HG03175 (cell line): ENCODE data around the gene ITSN2.
"Not testable (repeated sequence)": the region's sequence is repeated elsewhere in the genome, so short reads cannot be mapped to it uniquely, and the experiment has no call there.

Experiments
- ATAC-seq: cut with Tn5 transposase; IDR thresholded peaks from one replicate; pipeline ENCODE4 v1.9.1; 2021; ENCODE audit warnings: mild to moderate bottlenecking, moderate library complexity; ENCODE audit not compliant: unreplicated experiment

Gene ITSN2

GRCh38 chr2:24222946-24223345 is 137.4 kb downstream of the ITSN2 start:
- ATAC-seq = no peak

DNA sequence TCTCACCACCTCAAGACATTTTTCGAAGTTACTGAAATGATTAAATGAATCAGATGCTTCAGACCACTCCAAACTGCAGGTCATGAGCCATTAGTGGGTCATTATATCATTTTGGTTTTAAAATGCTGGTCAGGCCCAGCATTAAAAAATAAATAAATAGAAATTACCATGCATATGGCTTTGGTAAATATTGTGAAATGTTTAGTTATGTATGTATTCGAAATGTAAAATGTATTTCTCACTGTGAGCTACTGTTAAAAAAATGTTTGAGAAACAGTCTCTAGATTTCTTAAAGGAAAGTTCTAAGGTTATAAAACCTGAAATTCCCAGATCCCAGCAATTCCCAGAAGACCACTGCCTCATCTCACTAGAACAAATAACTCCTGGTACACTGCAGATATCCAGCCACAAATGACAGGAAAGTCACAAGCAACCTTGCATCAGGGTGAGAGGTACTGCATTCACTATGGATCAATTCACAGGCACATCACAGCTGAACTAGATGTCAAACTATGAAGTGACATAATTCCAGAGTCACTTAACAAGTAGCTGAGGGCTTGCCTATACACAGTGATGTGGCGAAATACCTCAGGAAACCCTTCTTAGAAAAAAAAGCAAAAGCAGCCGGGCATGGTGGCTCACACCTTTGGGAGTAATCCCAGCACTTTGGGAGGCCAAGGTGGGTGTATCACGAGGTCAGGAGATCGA is 138.8 kb downstream of the ITSN2 start:
- ATAC-seq = no peak

DNA sequence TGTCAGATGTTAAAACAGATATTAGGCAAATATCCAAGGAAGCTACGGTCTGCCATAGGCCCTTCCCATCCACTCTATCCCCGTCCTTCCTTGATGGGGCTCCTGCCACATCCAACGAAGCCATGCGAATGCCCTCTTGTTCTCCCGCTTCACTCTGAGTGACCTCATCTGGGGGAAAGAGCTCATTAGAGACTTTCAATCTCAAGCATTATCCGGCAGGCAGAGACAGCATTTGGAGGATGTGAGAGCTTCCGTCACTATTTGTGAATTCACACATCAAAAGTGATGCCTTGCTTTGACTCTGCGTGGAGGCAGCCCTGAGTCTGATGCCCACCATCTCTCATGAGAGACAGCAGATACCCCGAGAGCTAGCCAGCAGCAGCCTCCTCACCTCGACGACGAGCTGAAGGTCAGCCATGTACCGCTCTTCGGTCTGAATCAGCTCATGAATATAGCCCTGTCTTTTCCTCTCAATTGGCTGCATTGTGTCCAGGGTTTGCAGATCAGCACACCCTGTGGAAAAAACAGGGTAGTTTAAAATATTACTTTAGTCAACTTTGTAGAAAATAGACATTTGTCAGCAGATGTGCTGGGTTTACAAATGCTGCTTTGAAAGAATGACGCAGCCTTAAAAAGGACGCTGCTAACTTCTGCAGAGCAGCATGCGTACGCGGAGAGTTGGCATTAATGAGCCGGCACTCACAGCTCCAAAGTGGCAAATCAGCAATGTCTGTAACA is 139.6 kb downstream of the ITSN2 start:
- no peak for ATAC-seq

DNA sequence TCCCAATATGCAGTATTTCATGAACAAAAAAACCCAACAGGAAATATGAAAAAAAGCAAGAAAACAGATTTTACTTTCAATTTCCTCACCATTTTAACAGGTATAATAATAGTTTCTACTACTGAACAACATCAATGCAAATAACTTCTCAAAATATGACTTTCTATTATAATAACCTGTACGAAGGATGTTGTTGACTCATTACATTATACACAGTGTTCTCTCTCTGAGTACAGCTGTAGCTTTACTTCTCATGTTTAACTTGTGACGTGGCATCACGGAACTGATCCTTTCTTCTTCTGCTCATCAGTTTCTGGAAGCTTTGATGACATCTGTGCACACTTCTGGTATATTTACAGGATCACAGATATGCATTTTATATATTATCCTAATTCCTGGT is 145.5 kb downstream of the ITSN2 start:
- ATAC-seq = peak; percentile 97

- ATAC-seq = no peak
Observed at GRCh38 chr2:24211408-24211807, 148.9 kb downstream of the ITSN2 start.

DNA sequence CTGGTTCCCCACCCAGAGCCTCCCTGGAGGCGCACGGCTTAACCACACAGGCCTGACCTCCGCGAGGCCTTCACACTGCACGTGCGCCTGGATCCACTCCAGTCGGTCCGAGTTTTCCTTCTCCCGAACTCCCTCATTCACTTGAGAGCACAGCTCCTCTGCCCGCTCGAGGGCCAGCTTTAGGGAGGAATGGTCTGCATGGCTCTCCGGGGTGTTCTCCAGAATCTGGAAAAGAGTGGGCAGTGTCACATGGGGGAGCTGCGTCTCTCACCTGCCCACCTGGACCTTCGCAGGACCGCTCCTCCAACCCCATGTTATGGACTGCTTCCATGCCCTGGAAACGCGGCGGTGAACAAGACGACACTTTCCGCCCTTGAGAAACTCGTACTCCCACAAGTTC is 149.6 kb downstream of the ITSN2 start:
- ATAC-seq = no peak

DNA sequence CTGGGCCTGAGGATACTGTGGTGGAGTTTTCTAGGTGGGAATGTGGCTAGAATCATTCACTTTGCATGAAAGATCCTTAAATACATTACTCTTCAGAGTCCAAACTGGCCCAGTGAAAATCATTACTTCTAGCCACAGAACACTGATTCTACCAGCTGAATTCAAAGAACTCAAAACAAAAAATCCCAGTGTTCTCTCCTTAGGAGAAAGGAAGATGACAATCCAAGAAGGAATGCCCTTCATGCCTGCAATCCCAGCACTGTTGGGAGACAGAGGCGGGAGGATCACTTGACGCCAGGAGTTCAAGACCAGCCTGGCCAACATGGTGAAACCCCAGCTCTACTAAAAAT is 150.3 kb downstream of the ITSN2 start:
- ATAC-seq = no peak

- no peak for ATAC-seq
Observed at GRCh38 chr2:24209389-24210105, 150.8 kb downstream of the ITSN2 start.

GRCh38 chr2:24208490-24208889 is 151.8 kb downstream of the ITSN2 start:
- ATAC-seq = no peak

DNA sequence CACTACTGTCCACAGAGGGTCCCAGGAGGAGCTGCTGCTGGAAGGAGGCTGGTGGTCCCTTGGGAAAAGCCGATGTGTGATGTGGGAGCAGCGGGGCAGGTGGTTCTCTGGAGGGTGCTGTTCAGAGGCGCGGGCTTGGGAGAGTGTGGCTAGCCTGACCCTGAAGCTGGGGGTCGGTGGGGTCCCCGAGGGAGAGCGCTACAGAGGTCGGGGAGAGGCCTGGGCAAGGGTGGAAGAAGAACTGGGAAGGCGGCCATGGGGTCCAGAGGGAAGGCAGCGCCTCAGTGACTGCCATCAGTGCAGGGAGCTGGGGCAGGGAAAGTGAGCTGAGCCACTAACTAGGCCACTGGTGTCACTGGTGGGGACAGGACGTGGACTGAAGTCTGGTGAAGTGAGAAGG is 153.0 kb downstream of the ITSN2 start:
- no peak for ATAC-seq

DNA sequence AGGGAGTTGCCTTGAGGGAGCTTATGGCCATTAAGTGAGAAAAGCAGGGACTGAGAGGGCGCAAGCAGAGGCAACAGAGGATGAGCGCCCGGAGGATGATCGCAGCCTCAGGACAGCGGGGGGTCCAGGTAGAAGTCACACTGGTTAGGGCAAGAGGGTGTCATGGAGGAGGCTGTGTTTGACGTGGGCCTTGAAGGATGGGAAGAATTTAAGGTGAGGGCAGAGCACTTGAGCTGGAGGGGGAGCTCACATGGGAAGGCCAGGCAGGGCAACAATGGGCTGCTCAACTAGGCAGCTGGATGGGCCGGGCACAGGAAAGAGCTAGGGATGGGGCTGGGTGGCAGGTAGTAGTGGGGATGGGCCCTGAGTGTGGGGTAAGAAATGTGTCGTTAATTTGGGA is 153.6 kb downstream of the ITSN2 start:
- ATAC-seq = no peak

GRCh38 chr2:24206242-24206641 is 154.1 kb downstream of the ITSN2 start:
- no peak for ATAC-seq

- ATAC-seq = no peak
Observed at GRCh38 chr2:24205131-24205530, 155.2 kb downstream of the ITSN2 start.

- no peak for ATAC-seq
Observed at GRCh38 chr2:24204505-24204904, 155.8 kb downstream of the ITSN2 start.

DNA sequence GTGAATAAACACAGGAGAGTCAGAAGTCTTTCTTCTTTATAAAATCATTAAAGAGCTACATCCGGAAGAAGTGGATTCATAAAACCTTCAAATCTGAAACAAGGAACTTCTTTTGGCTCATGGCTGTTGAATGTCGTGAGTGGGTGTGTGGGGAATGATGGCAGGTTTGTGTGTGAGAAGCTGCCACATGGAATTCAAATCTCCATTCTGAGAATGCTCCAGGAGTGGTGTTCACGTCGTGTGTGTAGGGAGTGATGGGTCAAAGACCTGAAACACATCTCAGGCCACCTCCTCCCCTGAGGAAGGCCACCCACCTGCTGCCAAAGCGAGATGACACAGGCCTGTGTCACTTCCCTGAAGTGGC is 156.6 kb downstream of the ITSN2 start:
- ATAC-seq = no peak

DNA sequence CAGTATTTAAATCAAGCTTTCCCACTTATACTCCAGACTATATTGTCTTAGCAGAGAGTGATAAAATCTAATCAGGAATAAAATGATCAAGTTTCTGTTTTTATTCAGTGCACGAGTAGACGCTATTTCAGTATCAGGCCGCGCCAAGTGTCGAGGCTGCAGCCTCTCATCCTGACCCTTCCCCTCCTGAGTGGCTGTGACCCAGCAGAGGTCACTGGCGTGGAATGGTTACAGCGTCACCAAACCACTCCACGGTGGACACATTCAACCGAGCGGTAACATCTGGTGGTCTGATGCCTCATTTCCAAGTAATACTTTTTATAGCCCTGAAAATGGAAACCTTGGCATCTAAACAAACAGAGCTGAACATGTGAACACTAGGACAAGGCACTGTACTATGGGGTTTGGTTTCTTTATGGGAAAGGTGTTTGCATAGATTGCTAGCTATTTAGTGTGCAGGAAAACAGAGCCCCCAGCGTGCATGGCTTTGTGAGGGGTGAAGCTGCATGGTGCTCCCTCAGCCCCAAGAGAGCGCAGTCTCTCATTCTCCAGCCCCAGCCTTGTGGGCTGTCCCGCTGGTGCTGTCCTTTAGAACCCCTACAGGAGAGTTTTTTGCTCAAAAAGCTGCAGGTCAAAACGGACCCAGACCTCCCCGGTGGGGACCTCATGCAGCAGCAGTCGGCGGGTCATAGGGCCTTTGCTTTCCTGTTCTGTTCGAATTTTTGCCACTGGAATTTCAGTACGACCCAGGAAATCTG is 157.1 kb downstream of the ITSN2 start:
- no peak for ATAC-seq

DNA sequence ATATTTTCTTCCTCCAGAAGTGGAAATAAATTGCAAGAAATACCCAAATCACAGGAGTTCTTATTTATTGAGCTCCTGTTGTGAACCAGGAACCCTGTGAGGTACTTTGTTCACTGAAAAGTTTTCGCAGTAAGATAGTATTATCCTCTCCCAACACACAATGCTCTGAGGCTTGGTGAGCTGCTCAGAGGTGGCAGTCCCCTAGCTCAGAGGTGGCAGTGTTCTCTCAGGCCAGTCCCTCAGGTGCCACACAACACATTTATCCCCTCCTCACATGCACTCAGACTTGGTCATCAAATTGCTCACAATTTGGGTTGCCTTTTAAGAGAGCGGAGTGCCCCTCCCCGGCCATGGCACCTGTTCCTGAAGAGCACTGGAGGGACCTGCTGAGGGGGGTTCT is 159.5 kb downstream of the ITSN2 start:
- ATAC-seq = no peak

DNA sequence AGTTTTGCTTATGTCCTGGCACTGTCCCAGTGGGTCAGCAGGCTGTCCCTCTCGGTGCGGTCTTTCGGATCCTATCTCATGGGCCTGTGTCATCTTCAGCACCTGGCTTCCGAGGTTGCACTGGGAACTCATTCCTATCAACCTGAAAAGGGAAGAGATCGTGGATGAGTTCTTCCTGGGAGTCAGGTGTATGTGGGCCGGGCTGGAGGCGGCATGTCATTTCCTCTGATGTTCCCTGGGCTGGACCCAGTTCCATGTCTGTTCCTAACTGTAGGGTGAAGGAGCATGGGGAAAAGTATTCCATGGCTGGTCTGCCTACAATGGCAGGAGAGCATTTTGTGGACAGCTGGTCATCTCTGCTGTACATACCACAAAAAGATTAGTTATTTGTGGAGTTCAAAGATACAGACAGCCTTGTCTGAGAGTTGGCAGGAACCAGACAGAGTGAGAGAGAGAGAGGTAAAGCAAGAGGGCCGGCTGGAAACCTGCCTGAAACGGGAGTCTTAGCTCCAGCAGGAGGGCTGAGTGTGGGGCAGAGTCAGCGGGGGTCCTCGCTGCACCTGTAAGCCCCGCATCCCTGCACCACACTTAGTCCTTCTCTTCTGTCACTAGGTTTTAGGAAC is 160.3 kb downstream of the ITSN2 start:
- no peak for ATAC-seq

- not testable (repeated sequence) for ATAC-seq
Observed at GRCh38 chr2:24197213-24197612, 163.1 kb downstream of the ITSN2 start.

GRCh38 chr2:24191848-24192247 is 168.5 kb downstream of the ITSN2 start:
- no peak for ATAC-seq

GRCh38 chr2:24191156-24191555 is 169.2 kb downstream of the ITSN2 start:
- ATAC-seq = no peak
